GM21576 (cell line): ENCODE results near the gene CMIP.
"Not testable (repeated sequence)": the region's sequence is repeated elsewhere in the genome, so short reads cannot be mapped to it uniquely, and the experiment has no call there.

Source experiments
- ATAC-seq: cut with Tn5 transposase; IDR thresholded peaks from one replicate; pipeline ENCODE4 v1.9.1; 2021; ENCODE audit warnings: mild to moderate bottlenecking, moderate library complexity; ENCODE audit not compliant: unreplicated experiment

The CMIP gene

DNA sequence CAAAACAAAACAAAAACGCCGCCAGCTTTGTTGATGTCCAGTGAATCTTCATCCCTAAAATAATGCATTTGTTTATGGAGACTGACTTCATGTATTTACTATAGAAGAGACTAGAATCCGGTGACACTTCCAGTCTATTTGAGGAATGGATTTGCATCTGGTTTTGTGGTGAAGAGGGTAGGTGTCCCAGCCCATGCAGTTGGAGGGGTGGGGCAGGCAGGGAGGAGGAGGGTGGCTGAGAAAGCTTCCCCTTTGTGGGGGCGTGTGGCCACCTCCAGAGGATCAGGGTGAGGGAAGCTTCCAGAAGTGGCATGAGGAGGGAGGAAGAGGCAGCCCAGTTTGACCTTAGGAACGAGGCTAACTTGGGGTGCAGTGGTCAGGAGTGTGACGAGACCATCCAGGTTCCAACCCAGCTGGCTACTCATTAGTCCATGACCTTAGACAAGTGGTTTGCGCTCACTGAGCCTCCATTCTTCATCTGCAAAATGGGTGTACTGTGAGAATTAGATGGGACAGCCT lies 69.5 kb downstream of the CMIP start:
- ATAC-seq, result peak; percentile 47

DNA sequence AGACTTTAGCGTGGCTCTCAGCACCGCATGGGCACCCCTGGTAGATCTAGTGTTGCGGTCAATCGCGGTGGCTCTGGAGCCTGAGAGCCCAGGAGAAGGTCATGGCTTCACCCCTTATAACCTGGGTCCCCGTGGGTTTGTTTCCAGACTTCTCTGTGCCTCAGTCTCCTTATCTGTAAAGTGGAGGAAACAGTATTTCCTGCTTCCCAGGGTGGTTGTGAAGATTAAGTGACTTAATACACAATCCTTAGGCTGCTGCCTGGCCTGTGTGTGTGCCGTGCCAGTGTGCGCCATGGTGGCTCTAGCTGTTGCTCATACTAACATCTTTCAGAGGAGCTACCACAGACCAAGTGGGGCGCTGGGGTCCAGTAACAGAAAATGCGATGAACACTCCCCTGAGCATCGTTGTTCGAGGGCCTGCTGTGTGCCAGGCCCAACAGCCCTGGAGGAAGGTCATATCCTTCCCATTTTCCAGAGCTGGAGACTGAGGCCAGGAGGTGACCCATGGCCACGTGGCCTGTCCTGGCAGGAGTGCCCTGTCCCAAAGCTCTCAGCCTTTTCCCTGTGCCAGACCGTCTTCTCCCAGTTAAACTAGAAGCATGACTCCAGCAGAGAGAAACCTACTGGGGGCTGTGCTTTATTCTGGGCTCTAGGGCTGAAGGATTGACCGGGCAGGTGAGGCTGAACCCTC lies 70.1 kb downstream of the CMIP start:
- ATAC-seq, result no peak

DNA sequence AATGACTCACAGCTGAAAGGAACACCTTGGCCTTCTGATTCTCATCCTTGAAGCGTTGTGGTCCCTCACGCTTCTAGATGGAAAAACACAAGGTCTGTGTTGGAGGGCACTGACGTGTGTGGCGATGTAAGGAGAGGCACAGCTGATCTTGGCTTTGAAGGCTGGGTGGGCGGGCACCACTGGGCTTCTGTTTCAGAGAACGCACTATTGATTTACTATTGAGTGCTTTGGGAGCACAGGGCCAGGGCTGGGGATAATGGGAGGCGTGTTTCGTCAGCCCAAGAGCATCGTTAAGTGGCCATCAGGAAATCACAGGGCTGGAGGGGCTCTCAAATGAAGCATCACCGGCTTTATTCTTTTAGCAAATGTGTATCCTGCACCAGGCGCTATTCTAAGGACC lies 70.7 kb downstream of the CMIP start:
- ATAC-seq, result no peak

DNA sequence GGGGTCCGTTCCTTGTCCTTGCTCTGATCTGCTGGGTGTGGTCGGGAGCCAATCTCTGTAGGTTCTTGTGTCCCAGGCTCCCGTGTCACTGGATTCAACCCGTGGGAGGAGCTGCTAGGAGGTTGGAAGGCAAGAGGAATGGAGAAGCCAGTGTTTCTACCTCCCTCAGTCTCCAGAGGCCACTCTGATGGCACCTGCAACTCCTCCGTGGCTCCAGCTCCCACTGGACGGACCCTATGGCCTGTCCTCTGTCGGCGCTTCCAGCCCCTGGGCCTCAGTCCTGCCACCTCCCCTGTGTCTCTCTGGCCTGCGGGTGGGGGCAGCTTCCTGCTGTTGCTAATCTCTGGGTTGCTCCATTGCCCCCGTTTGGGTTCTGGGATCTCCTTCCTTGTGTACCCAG lies 71.1 kb downstream of the CMIP start:
- ATAC-seq, result no peak

DNA sequence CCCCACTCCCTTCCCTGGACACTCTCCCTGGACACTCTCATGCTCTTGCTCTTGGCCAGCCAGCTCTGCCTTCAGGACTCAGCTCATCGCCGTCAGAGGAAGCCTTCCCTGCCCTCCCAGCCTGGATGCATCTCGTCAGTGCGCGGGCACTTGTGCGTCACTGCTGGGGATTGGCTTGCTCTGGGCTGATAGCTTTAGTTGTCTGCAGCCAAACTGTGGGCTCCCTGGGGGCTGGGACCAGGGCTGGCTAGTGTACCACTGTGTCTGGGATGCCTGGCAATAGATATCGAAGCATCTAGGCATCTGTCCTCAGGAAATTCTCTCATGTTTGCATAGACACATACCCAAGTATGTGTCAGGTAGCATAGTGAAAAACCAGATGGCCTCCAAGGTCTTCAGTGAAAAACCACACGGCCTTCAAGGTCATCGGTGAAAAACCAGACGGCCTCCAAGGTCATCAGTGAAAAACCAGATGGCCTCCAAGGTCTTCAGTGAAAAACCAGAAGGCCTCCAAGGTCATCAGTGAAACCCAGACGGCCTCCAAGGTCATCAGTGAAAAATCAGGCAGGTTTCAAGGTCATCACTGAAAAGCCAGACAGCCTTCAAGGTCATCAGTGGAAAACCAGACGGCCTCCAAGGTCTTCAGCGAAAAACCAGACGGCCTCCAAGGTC lies 72.0 kb downstream of the CMIP start:
- no peak for ATAC-seq

DNA sequence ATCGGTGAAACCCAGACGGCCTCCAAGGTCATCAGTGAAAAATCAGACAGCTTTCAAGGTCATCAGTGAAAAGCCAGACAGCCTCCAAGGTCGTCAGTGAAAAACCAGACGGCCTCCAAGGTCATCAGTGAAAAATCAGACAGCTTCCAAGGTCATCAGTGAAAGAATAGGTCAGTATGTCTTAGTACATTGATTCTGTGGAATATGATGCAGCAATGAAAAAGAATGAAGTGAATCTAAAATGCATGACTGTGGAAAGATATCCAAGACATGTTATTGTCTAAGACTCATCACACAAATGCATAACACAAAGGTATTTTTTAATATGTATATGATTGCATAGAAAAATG lies 72.5 kb downstream of the CMIP start:
- no peak for ATAC-seq

DNA sequence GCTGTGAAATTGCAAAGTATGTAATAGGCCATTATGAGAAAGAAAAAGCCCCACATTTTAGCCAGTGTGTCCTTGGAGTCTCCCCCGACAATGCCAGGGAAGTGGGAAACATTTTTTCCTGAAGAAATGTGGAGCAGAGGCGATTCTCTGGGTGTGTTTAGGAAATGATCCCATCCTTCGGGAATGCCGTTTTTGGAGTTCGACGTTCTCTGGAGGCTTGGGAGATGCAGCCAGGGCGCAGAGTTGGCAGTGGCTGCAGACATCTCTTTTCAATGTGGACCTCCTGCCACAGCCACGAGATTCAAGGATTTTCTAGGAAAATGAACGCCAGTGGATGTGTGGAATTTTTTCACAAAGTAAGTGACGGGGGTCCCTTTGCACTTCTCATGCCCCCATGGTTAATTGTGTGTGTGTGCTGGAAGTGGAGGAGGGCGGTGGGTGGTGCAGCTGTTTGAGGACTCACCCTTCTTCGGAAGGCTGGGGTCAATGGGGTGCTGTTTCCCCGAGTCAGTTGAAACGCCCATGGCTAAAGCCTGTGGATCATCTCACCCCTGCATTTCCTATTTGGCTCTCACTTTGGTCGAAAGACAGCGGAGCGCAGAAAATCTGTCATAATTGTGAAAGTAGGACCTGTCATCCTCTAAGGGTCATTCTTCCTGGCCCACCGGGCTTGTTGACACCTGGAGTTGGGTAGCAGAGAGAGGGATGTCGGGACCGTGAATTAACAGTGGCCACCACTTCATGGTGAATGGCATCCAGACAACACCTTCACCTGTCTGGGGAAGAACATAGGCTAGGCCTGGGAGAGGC lies 73.2 kb downstream of the CMIP start:
- no peak for ATAC-seq

DNA sequence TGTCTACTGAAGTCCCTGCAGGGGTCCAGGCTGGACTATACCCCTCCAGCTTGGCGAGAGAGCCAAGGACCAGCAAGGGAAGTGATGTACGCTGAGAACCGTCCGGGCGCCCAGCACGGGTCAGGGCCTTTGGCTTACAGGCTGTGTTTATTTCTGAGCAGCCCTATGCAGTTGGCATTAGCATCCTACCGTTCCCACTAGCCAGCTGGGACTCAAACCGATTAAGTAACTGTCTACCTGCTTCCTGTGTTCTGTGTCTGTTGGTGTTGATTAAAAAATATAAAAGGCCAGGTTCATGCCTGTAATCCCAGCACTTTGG lies 73.8 kb downstream of the CMIP start:
- ATAC-seq, result no peak

DNA sequence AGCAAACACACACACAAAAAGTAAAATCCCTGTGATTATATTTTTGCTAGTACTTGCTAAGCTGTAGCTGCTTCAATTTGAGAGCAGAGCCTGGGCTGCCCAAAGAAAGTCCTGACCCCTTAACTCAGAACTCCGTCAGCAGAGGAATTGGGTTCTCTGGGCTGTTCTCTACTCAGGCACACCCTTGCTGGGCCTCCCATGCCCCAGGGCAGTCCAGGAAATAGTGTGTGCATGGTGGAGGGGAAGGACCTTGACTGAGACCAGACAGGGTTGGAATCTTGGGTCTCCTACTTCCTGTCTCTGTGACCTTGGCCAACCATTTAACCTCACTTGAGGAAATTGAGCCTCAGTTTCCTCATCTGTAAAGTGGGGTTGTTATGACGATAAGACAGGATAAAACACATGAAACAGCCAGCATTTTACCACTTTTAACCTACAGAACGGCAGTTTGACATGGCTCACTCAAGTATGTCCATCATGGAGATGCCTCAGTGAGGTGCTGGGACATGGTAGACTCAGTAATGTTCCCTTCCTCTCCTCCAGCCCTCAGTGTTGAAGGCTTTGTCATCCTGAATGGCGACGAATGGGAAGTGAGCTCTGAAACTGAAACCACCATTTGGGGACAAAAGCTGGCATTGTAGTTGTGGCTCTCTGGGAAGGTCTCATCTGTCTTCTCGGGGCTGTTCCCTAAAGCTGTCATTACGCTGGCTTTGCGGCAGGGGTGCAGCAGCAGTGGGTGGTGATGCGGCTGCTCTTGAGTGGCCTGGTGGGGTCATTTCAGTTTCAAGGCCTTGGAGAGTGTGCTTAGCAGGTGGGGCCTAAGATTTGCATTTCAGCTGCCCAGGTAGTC lies 74.9 kb downstream of the CMIP start:
- ATAC-seq, result no peak

DNA sequence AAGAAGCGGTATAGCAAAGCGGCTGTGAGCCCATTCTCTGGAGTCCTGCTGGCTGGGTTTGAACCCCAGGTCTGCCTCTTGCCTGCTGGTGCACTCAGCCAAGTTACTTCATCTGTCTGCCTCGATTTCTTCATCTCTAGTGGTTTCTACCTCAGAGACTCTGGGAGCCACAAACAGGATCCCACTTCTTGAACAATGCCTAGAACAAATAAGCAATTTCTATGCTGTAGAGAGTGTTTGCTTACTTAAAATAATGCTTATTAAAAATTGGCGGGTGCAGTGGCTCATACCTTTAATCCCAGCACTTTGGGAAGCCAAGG lies 75.5 kb downstream of the CMIP start:
- ATAC-seq, result no peak

DNA sequence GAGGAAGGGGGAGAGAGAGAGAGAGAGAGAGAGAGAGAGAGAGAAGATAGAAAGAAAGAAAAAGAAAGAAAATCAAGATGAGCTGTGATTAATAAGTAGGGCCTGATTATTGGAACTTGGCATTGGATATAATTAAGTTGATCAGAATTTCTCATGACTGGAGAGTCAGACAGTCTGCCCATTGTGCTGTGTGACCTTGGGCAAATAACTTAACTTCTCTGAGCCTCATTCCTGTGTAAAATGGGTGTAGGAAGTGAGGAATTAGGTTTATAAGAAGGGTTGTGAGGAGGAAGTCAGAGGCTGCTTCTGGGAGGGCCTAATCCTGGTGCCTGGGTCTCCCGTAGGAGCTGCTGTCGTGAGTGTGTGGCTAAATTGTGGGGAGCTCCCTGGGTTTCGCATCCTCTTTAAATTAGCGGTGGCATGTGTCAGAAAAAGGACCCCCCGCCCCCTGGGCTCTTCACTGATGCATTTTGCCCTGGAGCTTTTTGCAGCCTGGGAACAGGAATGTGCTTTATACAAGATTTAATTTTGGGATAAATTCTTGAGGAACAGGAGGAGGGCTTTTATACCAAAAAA lies 76.0 kb downstream of the CMIP start:
- no peak for ATAC-seq

DNA sequence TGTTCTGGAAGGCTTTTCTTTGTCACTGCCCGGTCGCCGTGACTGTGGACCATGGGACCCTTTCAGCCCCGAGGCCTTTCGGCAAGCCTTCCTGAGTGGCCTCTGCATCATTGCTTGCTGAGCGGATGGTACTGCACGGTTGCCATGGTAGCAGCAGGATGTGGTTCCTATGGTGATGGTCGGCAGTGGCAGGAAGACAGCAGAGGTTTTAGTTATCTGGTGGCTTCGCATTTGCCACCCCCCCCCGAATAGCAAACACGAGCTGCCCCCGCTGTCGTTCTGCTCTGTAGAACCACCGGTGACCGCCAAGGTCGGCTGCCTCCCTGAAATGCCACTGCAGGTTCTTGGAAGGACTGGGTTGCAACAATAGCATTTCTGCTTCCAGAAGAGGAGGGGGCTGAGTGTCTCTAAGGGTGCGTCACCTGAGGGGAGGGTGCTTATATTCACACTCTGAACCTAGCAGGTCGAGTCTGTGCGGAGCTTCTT lies 76.6 kb downstream of the CMIP start:
- ATAC-seq, result no peak

DNA sequence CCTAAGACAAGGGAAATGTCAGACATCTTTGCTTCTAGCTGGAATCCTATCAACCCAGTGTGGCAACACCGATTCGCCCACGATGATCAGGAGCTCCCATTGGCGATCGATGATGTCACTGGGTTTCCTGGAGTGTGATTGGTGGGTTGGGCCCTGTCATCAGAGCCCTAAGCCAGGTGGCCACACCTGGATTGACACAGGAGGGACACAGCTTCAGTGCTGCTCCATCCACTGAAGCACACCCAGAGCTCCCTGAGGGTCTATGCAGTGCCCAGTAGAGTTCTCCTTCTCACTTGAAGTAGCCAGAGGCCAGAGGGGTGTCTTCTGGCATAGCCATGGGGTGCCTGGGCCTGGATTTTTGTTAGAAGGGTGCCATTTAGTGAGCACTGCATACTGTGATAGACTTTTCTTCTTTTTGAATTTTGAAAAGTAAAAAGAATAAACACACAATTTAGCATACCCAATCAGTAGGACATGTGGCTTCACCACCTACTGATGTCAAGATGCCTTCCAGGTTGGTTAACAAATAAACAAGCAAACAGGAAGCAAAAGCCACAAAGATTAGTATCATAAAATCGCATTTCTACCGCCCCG lies 77.6 kb downstream of the CMIP start:
- ATAC-seq, result no peak

DNA sequence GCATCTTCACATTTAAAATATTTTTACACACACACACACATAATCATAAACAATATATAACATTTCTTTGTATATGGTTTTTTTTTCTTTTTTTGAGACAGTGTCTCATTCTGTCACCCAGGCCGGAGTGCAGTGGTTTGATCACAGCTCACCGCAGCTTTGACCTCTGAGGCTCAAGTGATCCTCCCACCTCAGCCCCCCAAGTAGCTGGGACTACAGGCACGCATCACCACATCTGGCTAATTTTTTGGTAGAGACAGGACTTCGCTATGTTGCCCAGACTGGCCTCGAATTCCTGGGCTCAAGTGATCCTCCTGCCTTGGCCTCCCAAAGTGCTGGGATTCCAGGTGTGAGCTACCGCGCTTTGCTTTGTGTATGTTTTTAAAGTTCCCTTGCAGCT lies 78.2 kb downstream of the CMIP start:
- not testable (repeated sequence) for ATAC-seq

DNA sequence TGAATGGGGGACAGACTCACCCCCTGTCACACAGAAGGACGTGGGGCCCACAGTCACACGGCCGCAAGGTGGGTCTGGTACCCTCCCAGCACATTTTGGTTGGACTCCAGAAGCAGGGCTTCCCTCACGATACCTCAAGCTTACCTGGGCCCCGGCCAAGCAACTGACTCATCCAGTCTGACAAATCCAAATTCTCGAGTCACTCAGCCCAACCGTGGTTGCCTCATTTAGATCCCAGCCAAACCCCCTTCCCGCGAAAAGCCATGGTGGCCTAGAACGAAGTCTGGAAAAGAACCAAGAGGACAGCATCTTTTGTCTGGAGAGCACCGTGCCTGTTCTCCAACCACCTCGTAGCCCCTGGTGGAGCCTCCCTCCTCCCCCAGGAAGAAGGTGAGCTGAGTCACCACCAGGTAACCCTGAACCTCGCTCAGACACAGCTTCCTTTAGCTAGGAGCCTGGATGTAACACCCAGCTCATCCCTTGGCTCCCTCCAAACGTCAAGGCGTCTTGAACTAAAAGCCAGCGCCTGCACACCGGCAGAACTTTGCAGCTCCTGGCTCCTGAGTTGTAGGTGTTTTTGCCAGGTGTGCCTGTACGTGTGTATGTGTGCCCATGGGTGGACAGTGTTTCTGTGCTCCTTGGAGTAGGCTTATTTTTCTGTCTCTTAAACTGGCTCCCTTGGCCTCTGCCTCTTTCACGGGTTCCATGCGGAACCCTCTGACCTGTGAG lies 78.9 kb downstream of the CMIP start:
- no peak for ATAC-seq

DNA sequence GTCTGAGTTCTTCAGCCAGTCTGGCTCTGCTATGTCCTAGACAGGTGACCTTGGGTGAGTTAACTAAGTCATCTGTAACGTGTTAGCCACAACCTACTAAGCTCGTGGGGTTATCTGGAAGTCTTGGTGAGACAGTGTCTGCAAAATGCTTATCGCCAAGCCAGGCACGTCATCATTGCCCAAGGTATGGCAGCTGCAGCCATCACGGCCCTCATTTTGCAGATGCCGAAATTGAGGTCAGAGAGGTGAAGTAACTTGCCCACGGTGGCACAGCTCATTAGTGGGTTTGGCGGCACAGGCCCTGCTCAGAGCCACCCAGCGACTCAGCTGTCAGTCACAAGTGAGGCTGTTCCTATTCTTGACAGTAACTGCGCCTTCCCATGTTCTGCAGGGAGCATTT lies 79.8 kb downstream of the CMIP start:
- no peak for ATAC-seq

DNA sequence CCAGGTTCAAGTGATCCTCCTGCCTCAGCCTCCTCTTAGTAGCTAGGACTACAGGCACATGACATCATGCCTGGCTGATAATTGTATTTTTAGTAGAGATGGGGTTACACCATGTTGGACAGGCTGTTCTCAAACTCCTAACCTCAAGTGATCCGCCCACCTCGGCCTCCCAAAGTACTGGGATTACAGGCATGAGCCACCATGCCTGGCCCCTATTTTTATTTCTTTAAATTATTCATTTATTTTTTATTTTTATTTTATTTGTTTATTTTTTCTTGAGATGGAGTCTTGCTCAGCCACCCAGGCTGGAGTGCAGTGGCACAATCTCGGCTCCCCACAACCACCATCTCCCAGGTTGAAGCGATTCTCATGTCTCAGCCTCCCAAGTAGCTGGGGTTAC lies 80.3 kb downstream of the CMIP start:
- not testable (repeated sequence) for ATAC-seq

DNA sequence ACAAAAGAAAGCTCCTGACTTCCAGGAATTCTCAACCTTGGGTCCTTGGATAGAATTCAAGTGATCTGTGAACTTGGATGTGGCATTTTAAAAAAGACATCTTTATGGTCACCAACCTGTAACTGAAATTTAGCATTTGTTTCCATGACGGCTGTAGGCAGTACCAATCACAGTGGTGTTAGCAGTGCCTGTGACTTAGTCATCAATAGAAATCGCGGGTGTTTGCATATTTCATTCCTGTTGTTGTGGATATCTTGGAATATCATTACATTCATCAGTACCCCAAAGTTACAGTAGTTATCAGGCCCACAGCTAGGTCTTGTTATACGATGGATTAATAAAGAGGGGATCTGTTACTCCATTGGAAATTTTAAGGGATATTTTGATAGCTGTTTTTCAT lies 81.6 kb downstream of the CMIP start:
- no peak for ATAC-seq

DNA sequence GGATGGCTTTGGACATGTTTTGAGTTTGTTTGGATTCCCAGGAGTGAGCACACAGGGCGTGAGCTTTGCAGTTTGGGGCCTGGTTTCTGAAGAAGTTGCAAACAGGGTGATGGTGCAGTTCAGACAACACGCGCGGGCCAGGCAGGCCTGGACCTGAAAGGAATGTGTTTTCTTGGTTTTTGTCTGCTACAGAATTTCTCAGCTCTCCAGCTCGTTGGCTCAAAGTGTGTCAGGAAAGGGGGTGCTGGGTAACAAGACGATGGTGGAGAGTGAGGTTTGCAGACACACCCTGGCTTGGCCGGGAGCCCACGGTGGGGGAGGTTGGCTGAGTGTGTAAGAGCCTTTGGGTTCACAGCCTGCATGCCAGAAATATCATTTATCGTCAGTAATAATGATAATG lies 82.3 kb downstream of the CMIP start:
- no peak for ATAC-seq
